PC-9 (cell line): Measurements from ENCODE around the gene PIAS1.

Source experiments
- CTCF ChIP-seq: fragments of 200-600 bp; sonication (generic); conservative IDR thresholded peaks from 2 replicates; pipeline ENCODE4 v1.6.1; 2017; ENCODE audit warnings: mixed run types, antibody characterized with exemption, mild to moderate bottlenecking, moderate library complexity
- EZH2 ChIP-seq: fragments of 200-600 bp; sonication (generic); IDR thresholded peaks from 2 replicates; pipeline ENCODE4 v1.8.0; 2017; ENCODE audit warnings: antibody characterized with exemption, low read depth

GRCh38 chr15:68232449-68232848, 178.3 kb downstream of the PIAS1 start:
- TF ChIP-seq CTCF: no peak
- TF ChIP-seq EZH2: no peak
